GM23248 (cell line): ENCODE results near the gene TLE5. TPM values are rescaled to one million over a fixed set of nuclear protein-coding genes. Genes with fewer than 3 reads are reported as not detected.

Experiments
- DNase-seq: peaks from one replicate; pipeline ENCODE4 v3.0.0-alpha.2; 2015
- H2AFZ ChIP-seq: fragments of 200-600 bp; sonication (generic); 2 replicates; pipeline ENCODE4 v1.6.1; 2016; ENCODE audit warnings: antibody characterized with exemption
- H3F3A ChIP-seq: fragments of 200-600 bp; sonication (generic); 2 replicates; pipeline ENCODE4 v1.6.1; 2016; ENCODE audit warnings: mild to moderate bottlenecking, antibody characterized with exemption, mixed run types; ENCODE audit not compliant: insufficient read depth
- H3K27ac ChIP-seq: fragments of 200-600 bp; sonication (generic); 2 replicates; pipeline ENCODE4 v1.5.1; 2016; ENCODE audit warnings: mild to moderate bottlenecking
- H3K27me3 ChIP-seq: fragments of 200-600 bp; sonication (generic); replicated peaks from 2 replicates; pipeline ENCODE4 v1.6.1; 2016; ENCODE audit warnings: mild to moderate bottlenecking; ENCODE audit not compliant: insufficient read depth
- H3K36me3 ChIP-seq: fragments of 200-600 bp; sonication (generic); 2 replicates; pipeline ENCODE4 v1.6.1; 2016; ENCODE audit warnings: low read depth, mild to moderate bottlenecking
- H3K4me1 ChIP-seq: fragments of 200-600 bp; sonication (generic); 2 replicates; pipeline ENCODE4 v1.6.1; 2016; ENCODE audit warnings: mild to moderate bottlenecking; ENCODE audit not compliant: insufficient read depth
- H3K4me2 ChIP-seq: fragments of 200-600 bp; sonication (generic); one replicate; pipeline ENCODE4 v1.6.1; 2016; ENCODE audit warnings: mild to moderate bottlenecking; ENCODE audit not compliant: unreplicated experiment
- H3K4me3 ChIP-seq: fragments of 200-600 bp; sonication (generic); 2 replicates; pipeline ENCODE4 v1.5.1; 2016; ENCODE audit warnings: mild to moderate bottlenecking
- H3K79me2 ChIP-seq: fragments of 200-600 bp; sonication (generic); 2 replicates; pipeline ENCODE4 v1.6.1; 2016; ENCODE audit warnings: mild to moderate bottlenecking; ENCODE audit not compliant: insufficient read depth
- H3K9ac ChIP-seq: fragments of 200-600 bp; sonication (generic); 2 replicates; pipeline ENCODE4 v1.6.1; 2016; ENCODE audit warnings: mild to moderate bottlenecking
- H3K9me2 ChIP-seq: fragments of 200-600 bp; sonication (generic); 2 replicates; pipeline ENCODE4 v1.6.1; 2016; ENCODE audit warnings: mixed run types, mild to moderate bottlenecking, moderate library complexity; ENCODE audit not compliant: insufficient read depth
- H3K9me3 ChIP-seq: fragments of 200-600 bp; sonication (generic); one replicate; pipeline ENCODE4 v1.6.1; 2017; ENCODE audit warnings: low read depth
- H4K20me1 ChIP-seq: fragments of 200-600 bp; sonication (generic); 2 replicates; pipeline ENCODE4 v1.6.0; 2016; ENCODE audit not compliant: insufficient read depth
- EZH2 ChIP-seq: fragments of 200-600 bp; sonication (generic); IDR thresholded peaks from 2 replicates; pipeline ENCODE4 v1.6.1; 2018; ENCODE audit warnings: antibody characterized with exemption, mild to moderate bottlenecking; ENCODE audit not compliant: insufficient read depth, poor library complexity, severe bottlenecking
- EZH2phosphoT487 ChIP-seq: fragments of 200-600 bp; sonication (generic); IDR thresholded peaks from 2 replicates; pipeline ENCODE4 v1.6.1; 2018; ENCODE audit warnings: antibody characterized with exemption, moderate library complexity, mild to moderate bottlenecking, low read depth; ENCODE audit not compliant: insufficient read depth
- WGBS, 2 experiments: methylation state at CpG; one replicate each; pipeline ENCODE4 v1.1.6; 2015 to 2017; ENCODE audit warnings: low lambda C conversion rate in 2 of 2, low coverage in 1 of 2; ENCODE audit errors: missing lambda C conversion rate in 2 of 2; 5-methylcytosine and 5-hydroxymethylcytosine counted together
- in situ Hi-C: fragments of 300-500 bp; cut with MboI; formaldehyde crosslinking; loops from 2 replicates; pipeline ENCODE4 v1.15.0; 2020
- polyA plus RNA-seq: library from polyadenylated mRNA; unstranded; fragments of >200 nt; fragmentation: Nextera tagmentation; extraction: Ambion mirVana; gene quantifications from 2 replicates; pipeline ENCODE4 v1.2.1, GENCODE V29; 2016
- total RNA-seq: library from RNA; depleted of rRNA; stranded (reverse); fragments of >200 nt; shearing (Covaris generic); gene quantifications from 2 replicates; pipeline ENCODE4 v1.2.3, GENCODE V29; 2014

Gene TLE5
- total and polyA plus RNA-seq, 2 experiments from 2014 or later = 133 to 337 TPM

DNA sequence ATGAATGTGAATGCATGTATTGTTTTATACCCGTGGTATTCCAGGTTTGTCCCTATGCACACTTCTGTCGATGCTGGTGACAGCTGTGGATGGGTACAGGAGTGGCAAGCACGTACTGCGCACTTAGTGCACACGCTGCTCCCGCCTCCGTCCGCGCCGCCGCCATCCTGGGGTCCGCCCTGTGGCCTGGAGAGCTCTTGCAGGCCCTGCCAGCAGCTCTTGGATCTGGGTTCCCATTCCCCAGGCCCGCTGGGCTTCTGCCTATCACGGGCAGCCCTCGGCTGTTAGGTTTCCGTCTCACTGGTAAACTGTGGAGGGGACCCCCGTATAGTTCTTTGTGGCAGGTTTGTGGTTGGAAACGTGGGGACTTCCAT is 35.8 kb upstream of the TLE5 start:
- Histone ChIP-seq H3K4me1 (peaks cover 24% of the 10 kb centered on the region), H4K20me1 (no peaks in the 10 kb centered on the region; the same call in 1 of the 2 replicates), H3K27ac (peak overlapping the region; percentile 77), H3K4me3 (peak overlapping the region; percentile 63), H3K27me3 (no peaks in the 10 kb centered on the region), H3K36me3 (no peaks in the 10 kb centered on the region), H3K79me2 (peaks cover 87% of the 10 kb centered on the region), H3K9ac (peak overlapping the region; percentile 98), H3F3A (no peaks in the 10 kb centered on the region), H3K9me3 (no peaks in the 10 kb centered on the region), H3K9me2 (no peaks in the 10 kb centered on the region), H3K4me2 (peak overlapping the region; percentile 94), H2AFZ (peak overlapping the region; percentile 50)
- DNase-seq = no peak
- WGBS, 2 experiments = 40 to 53% methylated on average over 18 of the region's 18 CpGs
- no peak for TF ChIP-seq EZH2
- no peak for TF ChIP-seq EZH2phosphoT487
- in situ Hi-C loops = no loop called here

- TF ChIP-seq EZH2 (no peak), EZH2phosphoT487 (no peak)
- Histone ChIP-seq H3F3A (no peaks in the 10 kb centered on the region), H3K27ac (peak overlapping the region; percentile 77), H3K4me2 (peak overlapping the region; percentile 94), H3K9me2 (no peaks in the 10 kb centered on the region), H3K79me2 (peaks cover 80% of the 10 kb centered on the region), H3K9me3 (no peaks in the 10 kb centered on the region), H3K9ac (peak overlapping the region; percentile 98; the same call in 1 of the 2 replicates), H3K4me1 (peaks cover 24% of the 10 kb centered on the region), H3K36me3 (no peaks in the 10 kb centered on the region), H2AFZ (no peak overlapping the region), H3K4me3 (peak overlapping the region; percentile 85), H4K20me1 (no peaks in the 10 kb centered on the region; the same call in 1 of the 2 replicates), H3K27me3 (no peaks in the 10 kb centered on the region)
- 59 to 70% methylated on average over 16 to 24 of the region's 24 CpGs for WGBS, 2 experiments
- in situ Hi-C loops = no loop called here
- DNase-seq = peak; percentile 17
These were observed 35.2 kb upstream of the TLE5 start for GRCh38 chr19:3097442-3097871.

DNA sequence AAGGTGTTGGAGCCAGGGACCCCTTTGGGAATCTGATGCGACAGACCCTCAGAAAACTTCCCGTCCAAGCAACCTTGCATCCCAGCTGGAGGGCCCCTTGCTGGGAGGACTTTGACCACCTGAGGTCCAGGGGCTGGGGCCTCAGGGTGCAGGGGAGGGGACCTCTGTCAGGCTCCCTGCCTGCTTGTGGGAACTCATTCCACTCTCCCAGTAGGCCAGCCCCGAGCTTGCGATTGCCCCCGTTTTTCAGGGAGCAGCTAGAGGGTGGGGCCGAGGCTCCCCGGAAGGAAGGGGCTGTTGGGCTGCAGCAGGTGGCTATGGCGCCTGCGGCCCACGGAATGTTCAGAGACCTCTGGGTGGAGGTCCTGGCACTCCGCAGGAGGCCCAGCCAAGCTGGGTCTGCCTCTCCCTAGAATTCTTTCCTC is 34.6 kb upstream of the TLE5 start:
- Histone ChIP-seq H3K9me3 (no peaks in the 10 kb centered on the region), H3K9ac (peak overlapping the region; percentile 98; the same call in 1 of the 2 replicates), H3K4me3 (peak overlapping the region; percentile 85), H3K4me1 (peaks cover 24% of the 10 kb centered on the region), H3F3A (no peaks in the 10 kb centered on the region), H3K79me2 (peaks cover 74% of the 10 kb centered on the region), H3K27ac (no peak overlapping the region), H3K27me3 (no peaks in the 10 kb centered on the region), H3K4me2 (peak overlapping the region; percentile 94), H4K20me1 (no peaks in the 10 kb centered on the region; the same call in 1 of the 2 replicates), H2AFZ (no peak overlapping the region), H3K9me2 (no peaks in the 10 kb centered on the region), H3K36me3 (no peaks in the 10 kb centered on the region)
- in situ Hi-C loops = no loop called here
- no peak for DNase-seq
- no peak for TF ChIP-seq EZH2
- no peak for TF ChIP-seq EZH2phosphoT487
- WGBS, 2 experiments = 23 to 40% methylated on average over 6 to 11 of the region's 11 CpGs

DNA sequence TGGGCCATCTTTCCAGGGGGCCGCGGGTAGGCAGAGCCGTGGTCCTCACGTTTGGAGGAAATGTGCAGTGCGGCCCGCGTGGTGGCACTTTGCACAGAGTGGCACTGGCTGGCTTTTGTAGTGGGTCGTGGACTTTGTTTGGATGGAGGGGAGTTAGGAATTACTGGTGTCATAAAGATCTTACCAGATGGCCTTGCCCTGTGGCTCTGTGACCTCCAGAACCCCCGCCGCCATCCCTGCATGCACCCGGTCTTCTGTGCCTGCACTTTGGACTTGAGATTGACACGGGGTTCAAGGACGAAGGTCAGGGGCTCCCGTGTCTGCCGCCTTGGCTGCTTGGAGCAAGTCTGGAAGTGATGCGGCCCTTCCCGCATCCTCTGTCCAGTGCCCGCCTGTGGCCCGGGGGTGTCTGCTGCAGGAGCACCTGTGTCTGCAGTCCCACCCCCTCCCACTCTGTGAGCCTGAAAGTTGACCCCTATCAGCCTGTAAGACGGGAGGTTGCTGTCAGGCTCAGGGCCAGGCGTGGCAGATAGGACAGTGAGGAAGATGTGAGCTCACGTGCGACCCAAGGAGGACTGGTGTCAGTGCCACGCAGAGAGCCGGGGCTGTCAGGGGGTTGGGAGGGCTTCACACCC is 34.1 kb upstream of the TLE5 start:
- DNase-seq = no peak
- Histone ChIP-seq H3K27ac (no peak overlapping the region), H3K4me1 (peaks cover 24% of the 10 kb centered on the region), H3K27me3 (no peaks in the 10 kb centered on the region), H3K9me3 (no peaks in the 10 kb centered on the region), H3K4me2 (peak overlapping the region; percentile 94), H2AFZ (no peak overlapping the region), H3F3A (no peaks in the 10 kb centered on the region), H4K20me1 (no peaks in the 10 kb centered on the region; the same call in 1 of the 2 replicates), H3K4me3 (peak overlapping the region; percentile 85), H3K9ac (peak overlapping the region; percentile 98), H3K9me2 (no peaks in the 10 kb centered on the region), H3K36me3 (no peaks in the 10 kb centered on the region), H3K79me2 (peaks cover 69% of the 10 kb centered on the region)
- in situ Hi-C loops = no loop called here
- TF ChIP-seq EZH2phosphoT487 = no peak
- TF ChIP-seq EZH2 = no peak
- WGBS, 2 experiments = 33 to 34% methylated on average over 25 of the region's 25 CpGs
